ENCODE results near the gene SYNRG.
A peak's percentile ranks its signal among the peaks of the same experiment; 100 is the strongest.

Gene SYNRG

GRCh38 chr17:37503148-37503547 lies 106.1 kb downstream of the SYNRG start:
- in situ Hi-C loops (cut with HindIII; ENCODE audit: low pct_ligation_motif_present, low sequenced_read_pairs) = no loop called here
- no peak for TF ChIP-seq CTCF (IDR thresholded peaks at IDR 0.05; ENCODE audit: low read depth, low read length, missing control alignments)
- no peak overlapping the region for H3K27ac ChIP-seq
- no peak for DNase-seq
- H3K27me3 ChIP-seq (replicated peaks) = no peaks in the 10 kb centered on the region
- H3K36me3 ChIP-seq (replicated peaks) = no peaks in the 10 kb centered on the region
- no peak overlapping the region for H3K4me3 ChIP-seq (ENCODE audit: low read depth, low read length)

- Histone ChIP-seq H3K27ac (no peak overlapping the region), H3K27me3 (replicated peaks) (no peaks in the 10 kb centered on the region)
- DNase-seq = no peak
These were observed 106.9 kb downstream of the SYNRG start for GRCh38 chr17:37502009-37502936.

GRCh38 chr17:37500378-37500777 lies 108.8 kb downstream of the SYNRG start:
- Histone ChIP-seq H3K4me3 (ENCODE audit: low read depth, low read length) (no peak overlapping the region), H3K27ac (no peak overlapping the region), H3K27me3 (replicated peaks) (no peaks in the 10 kb centered on the region), H3K36me3 (replicated peaks) (no peaks in the 10 kb centered on the region)
- in situ Hi-C loops (cut with HindIII; ENCODE audit: low pct_ligation_motif_present, low sequenced_read_pairs) = no loop called here
- no peak for TF ChIP-seq CTCF (IDR thresholded peaks at IDR 0.05; ENCODE audit: low read depth, low read length, missing control alignments)
- no peak for DNase-seq

More at GRCh38 chr17:37502009-37502936, 106.9 kb downstream of the SYNRG start:
- H3K36me3 ChIP-seq (replicated peaks) = no peaks in the 10 kb centered on the region
- no peak for TF ChIP-seq CTCF (IDR thresholded peaks at IDR 0.05; ENCODE audit: low read depth, low read length, missing control alignments)
- in situ Hi-C loops (cut with HindIII; ENCODE audit: low pct_ligation_motif_present, low sequenced_read_pairs) = no loop called here
- H3K4me3 ChIP-seq (ENCODE audit: low read depth, low read length) = no peak overlapping the region

- in situ Hi-C loops (cut with HindIII; ENCODE audit: low pct_ligation_motif_present, low sequenced_read_pairs) = no loop called here
- Histone ChIP-seq H3K27me3 (replicated peaks) (no peaks in the 10 kb centered on the region), H3K4me3 (ENCODE audit: low read depth, low read length) (no peak overlapping the region), H3K27ac (no peak overlapping the region), H3K36me3 (replicated peaks) (no peaks in the 10 kb centered on the region)
- DNase-seq = no peak
- TF ChIP-seq CTCF (IDR thresholded peaks at IDR 0.05; ENCODE audit: low read depth, low read length, missing control alignments) = no peak
These were observed 114.2 kb downstream of the SYNRG start for GRCh38 chr17:37494971-37495370.

- in situ Hi-C loops (cut with HindIII; ENCODE audit: low pct_ligation_motif_present, low sequenced_read_pairs) = no loop called here
These were observed 114.8 kb downstream of the SYNRG start for GRCh38 chr17:37494401-37494831.

More at GRCh38 chr17:37494401-37494831, 114.8 kb downstream of the SYNRG start:
- no peak for TF ChIP-seq CTCF (IDR thresholded peaks at IDR 0.05; ENCODE audit: low read depth, low read length, missing control alignments)
- peak overlapping the region; percentile 66 for H3K27ac ChIP-seq
- H3K27me3 ChIP-seq (replicated peaks) = no peaks in the 10 kb centered on the region
- no peaks in the 10 kb centered on the region for H3K36me3 ChIP-seq (replicated peaks)
- no peak for DNase-seq
- H3K4me3 ChIP-seq (ENCODE audit: low read depth, low read length) = no peak overlapping the region
